Esophagus squamous epithelium (tissue), 4 donors: Measurements from ENCODE around the gene IL1RAPL1.

ENCODE experiments used
- POLR2A ChIP-seq, 4 donors: fragments of 450-650 bp; IDR thresholded peaks; one replicate each; pipeline ENCODE4 v1.6.1; 2017; ENCODE audit warnings: antibody characterized with exemption in 4 of 4, mild to moderate bottlenecking in 4 of 4, moderate library complexity in 3 of 4
- TF ChIP-seq, protein P1 (sequence below), 6 experiments: fragments of 450-650 bp in 4 of 6; fragments of 200-600 bp in 2 of 6; sonication (generic) in 2 of 6; IDR thresholded peaks; one replicate each; pipeline ENCODE4 v1.5.1; 2016 to 2019; ENCODE audit warnings: antibody characterized with exemption in 6 of 6, mild to moderate bottlenecking in 4 of 6, moderate library complexity in 4 of 6

GRCh38 chrX:29841750-29842149 is 1254.5 kb downstream of the IL1RAPL1 start:
- TF ChIP-seq, protein P1, sequence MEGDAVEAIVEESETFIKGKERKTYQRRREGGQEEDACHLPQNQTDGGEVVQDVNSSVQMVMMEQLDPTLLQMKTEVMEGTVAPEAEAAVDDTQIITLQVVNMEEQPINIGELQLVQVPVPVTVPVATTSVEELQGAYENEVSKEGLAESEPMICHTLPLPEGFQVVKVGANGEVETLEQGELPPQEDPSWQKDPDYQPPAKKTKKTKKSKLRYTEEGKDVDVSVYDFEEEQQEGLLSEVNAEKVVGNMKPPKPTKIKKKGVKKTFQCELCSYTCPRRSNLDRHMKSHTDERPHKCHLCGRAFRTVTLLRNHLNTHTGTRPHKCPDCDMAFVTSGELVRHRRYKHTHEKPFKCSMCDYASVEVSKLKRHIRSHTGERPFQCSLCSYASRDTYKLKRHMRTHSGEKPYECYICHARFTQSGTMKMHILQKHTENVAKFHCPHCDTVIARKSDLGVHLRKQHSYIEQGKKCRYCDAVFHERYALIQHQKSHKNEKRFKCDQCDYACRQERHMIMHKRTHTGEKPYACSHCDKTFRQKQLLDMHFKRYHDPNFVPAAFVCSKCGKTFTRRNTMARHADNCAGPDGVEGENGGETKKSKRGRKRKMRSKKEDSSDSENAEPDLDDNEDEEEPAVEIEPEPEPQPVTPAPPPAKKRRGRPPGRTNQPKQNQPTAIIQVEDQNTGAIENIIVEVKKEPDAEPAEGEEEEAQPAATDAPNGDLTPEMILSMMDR (IDR thresholded peaks at IDR 0.05), result no peak
- TF ChIP-seq POLR2A (IDR thresholded peaks at IDR 0.05), result no peak
